Activated CD8-positive, alpha-beta T cell treated with anti-CD3 and anti-CD28 coated beads for 36 hours (primary cell): ENCODE results near the gene SEC22B. TPM values are rescaled to one million over a fixed set of nuclear protein-coding genes. Genes with fewer than 3 reads are reported as not detected.

ENCODE experiments used
- total RNA-seq, 2 experiments: library from RNA; stranded (reverse); gene quantifications; one replicate each; pipeline ENCODE4 v1.2.3, GENCODE V29; 2021

The SEC22B gene
- total RNA-seq, 2 experiments from 2014 or later, result 17.3 to 18.8 TPM

Other genes starting within 250 kb of the SEC22B start
- gene NOTCH2, start 106.9 kb downstream of the SEC22B start, total RNA-seq, result 10 to 100 TPM; 37.6 to 41.3 TPM
- gene NBPF8, start 238.5 kb upstream of the SEC22B start, total RNA-seq, result 10 to 100 TPM; 20.8 to 21.1 TPM